ENCODE data around the gene LMOD3. TPM values are rescaled to one million over a fixed set of nuclear protein-coding genes. Genes with fewer than 3 reads are reported as not detected.

The LMOD3 gene
- total RNA-seq, 1 donor from 2014 or later, result not detected

DNA sequence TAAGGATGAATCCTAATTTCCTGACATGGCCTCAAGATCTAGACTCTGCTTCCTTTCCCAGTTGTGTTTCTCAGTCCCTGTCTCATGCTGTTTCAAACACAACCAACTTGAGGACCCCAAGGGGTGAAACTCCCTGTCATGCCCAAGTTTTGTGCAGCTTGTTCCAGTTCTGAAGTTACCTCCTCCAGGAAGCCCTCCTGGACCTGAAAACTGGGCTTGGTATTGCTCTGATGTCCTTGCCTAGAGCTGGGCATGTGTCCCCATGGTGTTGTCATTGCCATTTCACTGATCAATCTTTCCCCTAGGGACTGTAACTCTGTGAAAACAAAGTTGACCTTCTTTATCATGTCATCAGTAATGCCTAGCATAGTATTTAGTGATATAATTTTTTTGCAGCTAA is 6.1 kb upstream of the LMOD3 start:
- ATAC-seq (ENCODE audit: low read depth) (no peak), DNase-seq (no peak)
- CTCF ChIA-PET, result no interaction called here
- Mint-ChIP-seq H3K4me3 (no peak overlapping the region), H3K27ac (no peak overlapping the region), H3K9me3 (no peaks in the 10 kb centered on the region), H3K36me3 (ENCODE audit: low read depth) (no peaks in the 10 kb centered on the region), H3K27me3 (peaks cover 9% of the 10 kb centered on the region), H3K4me1 (no peaks in the 10 kb centered on the region)
- intact Hi-C loops (cut with micrococcal nuclease), result no loop called here
- POLR2A ChIA-PET, result no interaction called here
- TF ChIP-seq, protein P1, sequence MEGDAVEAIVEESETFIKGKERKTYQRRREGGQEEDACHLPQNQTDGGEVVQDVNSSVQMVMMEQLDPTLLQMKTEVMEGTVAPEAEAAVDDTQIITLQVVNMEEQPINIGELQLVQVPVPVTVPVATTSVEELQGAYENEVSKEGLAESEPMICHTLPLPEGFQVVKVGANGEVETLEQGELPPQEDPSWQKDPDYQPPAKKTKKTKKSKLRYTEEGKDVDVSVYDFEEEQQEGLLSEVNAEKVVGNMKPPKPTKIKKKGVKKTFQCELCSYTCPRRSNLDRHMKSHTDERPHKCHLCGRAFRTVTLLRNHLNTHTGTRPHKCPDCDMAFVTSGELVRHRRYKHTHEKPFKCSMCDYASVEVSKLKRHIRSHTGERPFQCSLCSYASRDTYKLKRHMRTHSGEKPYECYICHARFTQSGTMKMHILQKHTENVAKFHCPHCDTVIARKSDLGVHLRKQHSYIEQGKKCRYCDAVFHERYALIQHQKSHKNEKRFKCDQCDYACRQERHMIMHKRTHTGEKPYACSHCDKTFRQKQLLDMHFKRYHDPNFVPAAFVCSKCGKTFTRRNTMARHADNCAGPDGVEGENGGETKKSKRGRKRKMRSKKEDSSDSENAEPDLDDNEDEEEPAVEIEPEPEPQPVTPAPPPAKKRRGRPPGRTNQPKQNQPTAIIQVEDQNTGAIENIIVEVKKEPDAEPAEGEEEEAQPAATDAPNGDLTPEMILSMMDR (IDR thresholded peaks at IDR 0.05), result no peak

DNA sequence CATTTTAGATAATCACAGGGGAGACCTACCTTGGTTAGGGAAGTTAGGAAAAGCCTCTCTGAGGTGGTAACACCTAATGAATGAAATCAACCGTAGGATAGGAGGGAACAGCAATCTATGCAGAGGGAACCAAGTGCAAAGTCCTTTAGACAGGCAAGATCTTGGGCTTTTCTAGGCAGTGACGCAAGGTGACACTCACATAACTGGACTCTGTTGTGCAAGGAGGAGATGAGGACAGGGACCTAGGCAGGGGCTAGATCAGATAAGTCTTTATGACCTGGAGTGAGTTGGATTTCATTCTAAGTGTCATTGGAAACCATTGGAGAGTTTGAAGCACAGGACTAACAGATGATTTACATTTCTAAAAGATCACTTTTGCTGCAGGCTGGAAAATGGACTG is 4.6 kb upstream of the LMOD3 start:
- POLR2A ChIA-PET, result no interaction called here
- Mint-ChIP-seq H3K27me3 (peaks cover 5% of the 10 kb centered on the region), H3K9me3 (no peaks in the 10 kb centered on the region), H3K27ac (no peak overlapping the region), H3K4me3 (no peak overlapping the region), H3K36me3 (ENCODE audit: low read depth) (no peaks in the 10 kb centered on the region), H3K4me1 (no peaks in the 10 kb centered on the region)
- intact Hi-C loops (cut with micrococcal nuclease), result no loop called here
- CTCF ChIA-PET, result no interaction called here
- ATAC-seq (ENCODE audit: low read depth) (no peak), DNase-seq (no peak)
- TF ChIP-seq, protein P1 (IDR thresholded peaks at IDR 0.05), result no peak

- Mint-ChIP-seq H3K4me1 (no peaks in the 10 kb centered on the region), H3K27me3 (peaks cover 3% of the 10 kb centered on the region), H3K36me3 (ENCODE audit: low read depth) (no peaks in the 10 kb centered on the region), H3K4me3 (no peak overlapping the region), H3K9me3 (no peaks in the 10 kb centered on the region), H3K27ac (no peak overlapping the region)
- TF ChIP-seq, protein P1 (IDR thresholded peaks at IDR 0.05), result no peak
- intact Hi-C loops (cut with micrococcal nuclease), result no loop called here
- DNase-seq (no peak), ATAC-seq (ENCODE audit: low read depth) (no peak)
- CTCF ChIA-PET, result no interaction called here
- POLR2A ChIA-PET, result no interaction called here
Measured at GRCh38 chr3:69126216-69126615, 3.8 kb upstream of the LMOD3 start.

DNA sequence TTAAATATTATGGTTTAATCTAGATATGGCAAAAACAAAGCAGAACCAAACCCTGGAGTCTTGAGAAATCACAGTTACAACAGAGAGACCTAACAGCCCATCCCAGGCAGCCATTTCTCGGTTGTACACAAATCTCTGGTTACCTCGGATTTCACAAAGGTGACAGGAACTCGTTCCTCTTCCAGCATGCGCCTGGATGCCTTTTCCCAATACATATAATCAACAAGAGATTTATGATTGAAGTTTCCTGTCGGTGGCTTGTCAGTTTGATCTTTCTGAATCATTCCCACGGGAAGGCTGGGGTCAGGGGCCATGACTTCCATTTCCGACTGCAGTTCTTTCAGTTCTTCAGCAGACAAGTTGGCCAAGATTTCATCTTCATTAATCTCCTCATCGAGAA is 445 bp downstream of the LMOD3 start:
- no peaks in the 10 kb centered on the region for H3K27me3 Mint-ChIP-seq
- TF ChIP-seq, protein P1 (IDR thresholded peaks at IDR 0.05), result no peak
- DNase-seq (no peak), ATAC-seq (ENCODE audit: low read depth) (no peak)
- ChIA-PET CTCF (interaction anchor here (0.6 to 3.7 kb wide), 7 partner anchors 10 to 184 kb away, joined by 3 to 31 read pairs (median 5); partner anchors contain the start of genes ARL6IP5, EOGT and TMF1), POLR2A (interaction anchor here (1.7 kb wide), 1 partner anchor 70 kb away, joined by 4 read pairs; the partner anchor contains the start of gene TMF1)
- H3K36me3 Mint-ChIP-seq (ENCODE audit: low read depth), result no peaks in the 10 kb centered on the region
- peaks cover 4% of the 10 kb centered on the region for H3K4me1 Mint-ChIP-seq
- no peak overlapping the region for H3K4me3 Mint-ChIP-seq
- H3K9me3 Mint-ChIP-seq, result no peaks in the 10 kb centered on the region
- H3K27ac Mint-ChIP-seq, result no peak overlapping the region
- intact Hi-C loops (cut with micrococcal nuclease), result loop anchor here (1.0 to 2.0 kb wide), 6 partner anchors 37 to 549 kb away; partner anchors contain the start of genes ARL6IP5 and TMF1

- DNase-seq (no peak), ATAC-seq (ENCODE audit: low read depth) (no peak)
- ChIA-PET CTCF (interaction anchor here (0.8 to 3.7 kb wide), 14 partner anchors 10 to 185 kb away, joined by 3 to 31 read pairs (median 4); partner anchors contain the start of genes ARL6IP5 and TMF1), POLR2A (interaction anchor here (1.1 to 1.7 kb wide), 2 partner anchors 37 to 69 kb away, joined by 4 to 5 read pairs; partner anchors contain the start of genes ARL6IP5 and TMF1)
- no peak overlapping the region for H3K27ac Mint-ChIP-seq
- intact Hi-C loops (cut with micrococcal nuclease), result loop anchor here (1.0 to 2.0 kb wide), 6 partner anchors 37 to 549 kb away; partner anchors contain the start of genes ARL6IP5 and TMF1
- H3K27me3 Mint-ChIP-seq, result no peaks in the 10 kb centered on the region
- H3K9me3 Mint-ChIP-seq, result no peaks in the 10 kb centered on the region
- H3K4me1 Mint-ChIP-seq, result peaks cover 4% of the 10 kb centered on the region
- H3K36me3 Mint-ChIP-seq (ENCODE audit: low read depth), result no peaks in the 10 kb centered on the region
- TF ChIP-seq, protein P1 (IDR thresholded peaks at IDR 0.05), result no peak
- H3K4me3 Mint-ChIP-seq, result no peak overlapping the region
Measured at GRCh38 chr3:69121513-69121912, 882 bp downstream of the LMOD3 start.
